HG03064 (cell line): ENCODE results near the gene KCTD16.

Experiments
- ATAC-seq: cut with Tn5 transposase; IDR thresholded peaks from one replicate; pipeline ENCODE4 v1.9.1; 2021; ENCODE audit warnings: low read depth; ENCODE audit not compliant: unreplicated experiment

Gene KCTD16

GRCh38 chr5:144436007-144436406 is 265.3 kb downstream of the KCTD16 start:
- no peak for ATAC-seq

GRCh38 chr5:144438237-144438636 is 267.6 kb downstream of the KCTD16 start:
- no peak for ATAC-seq

GRCh38 chr5:144448457-144448856 is 277.8 kb downstream of the KCTD16 start:
- no peak for ATAC-seq

- no peak for ATAC-seq
Observed at GRCh38 chr5:144451187-144451973, 280.7 kb downstream of the KCTD16 start.

GRCh38 chr5:144453753-144454152 is 283.1 kb downstream of the KCTD16 start:
- ATAC-seq, result no peak

GRCh38 chr5:144457160-144457559 is 286.5 kb downstream of the KCTD16 start:
- no peak for ATAC-seq

- no peak for ATAC-seq
Observed at GRCh38 chr5:144458216-144458615, 287.5 kb downstream of the KCTD16 start.

GRCh38 chr5:144460600-144460999 is 289.9 kb downstream of the KCTD16 start:
- no peak for ATAC-seq

GRCh38 chr5:144462577-144462976 is 291.9 kb downstream of the KCTD16 start:
- ATAC-seq, result no peak

GRCh38 chr5:144463481-144464223 is 293.0 kb downstream of the KCTD16 start:
- no peak for ATAC-seq

GRCh38 chr5:144464306-144464705 is 293.6 kb downstream of the KCTD16 start:
- no peak for ATAC-seq

- ATAC-seq, result no peak
Observed at GRCh38 chr5:144465441-144465840, 294.8 kb downstream of the KCTD16 start.

- ATAC-seq, result no peak
Observed at GRCh38 chr5:144467792-144468191, 297.1 kb downstream of the KCTD16 start.

GRCh38 chr5:144468571-144468970 is 297.9 kb downstream of the KCTD16 start:
- ATAC-seq, result no peak

- ATAC-seq, result no peak
Observed at GRCh38 chr5:144469106-144469505, 298.4 kb downstream of the KCTD16 start.

GRCh38 chr5:144472221-144472620 is 301.5 kb downstream of the KCTD16 start:
- no peak for ATAC-seq

- no peak for ATAC-seq
Observed at GRCh38 chr5:144473650-144474049, 303.0 kb downstream of the KCTD16 start.

GRCh38 chr5:144478565-144478964 is 307.9 kb downstream of the KCTD16 start:
- no peak for ATAC-seq

- ATAC-seq, result no peak
Observed at GRCh38 chr5:144481861-144482260, 311.2 kb downstream of the KCTD16 start.

GRCh38 chr5:144484124-144484897 is 313.6 kb downstream of the KCTD16 start:
- no peak for ATAC-seq

- no peak for ATAC-seq
Observed at GRCh38 chr5:144485540-144485939, 314.9 kb downstream of the KCTD16 start.
